Omental fat pad (tissue), 4 donors: ENCODE data around the gene ARHGAP12. TPM values are rescaled to one million over a fixed set of nuclear protein-coding genes. Genes with fewer than 3 reads are reported as not detected.
"Not testable (repeated sequence)": the region's sequence is repeated elsewhere in the genome, so short reads cannot be mapped to it uniquely, and the experiment has no call there.

ENCODE experiments used
- ATAC-seq: fragments of 150-250 bp; one replicate; pipeline ENCODE4 v1.9.1; 2016; ENCODE audit warnings: mild to moderate bottlenecking, moderate library complexity; ENCODE audit not compliant: low FRiP score
- DNase-seq: peaks from one replicate; pipeline ENCODE4 v3.0.0-alpha.2; 2019; ENCODE audit warnings: low spot score
- CTCF ChIP-seq, 3 donors: fragments of 450-650 bp; IDR thresholded peaks; one replicate each; pipeline ENCODE4 v1.5.1; 2016 to 2017; ENCODE audit warnings: antibody characterized with exemption in 3 of 3, mild to moderate bottlenecking in 3 of 3, moderate library complexity in 2 of 3
- total RNA-seq, 4 donors: library from RNA; depleted of rRNA; stranded (reverse); fragments of >200 nt; gene quantifications; one replicate each; pipeline ENCODE4 v1.1.0, GENCODE V29; 2016

The ARHGAP12 gene
- total RNA-seq, result 10 to 100 TPM; 20.4 to 47.4 (median 33.1) TPM

DNA sequence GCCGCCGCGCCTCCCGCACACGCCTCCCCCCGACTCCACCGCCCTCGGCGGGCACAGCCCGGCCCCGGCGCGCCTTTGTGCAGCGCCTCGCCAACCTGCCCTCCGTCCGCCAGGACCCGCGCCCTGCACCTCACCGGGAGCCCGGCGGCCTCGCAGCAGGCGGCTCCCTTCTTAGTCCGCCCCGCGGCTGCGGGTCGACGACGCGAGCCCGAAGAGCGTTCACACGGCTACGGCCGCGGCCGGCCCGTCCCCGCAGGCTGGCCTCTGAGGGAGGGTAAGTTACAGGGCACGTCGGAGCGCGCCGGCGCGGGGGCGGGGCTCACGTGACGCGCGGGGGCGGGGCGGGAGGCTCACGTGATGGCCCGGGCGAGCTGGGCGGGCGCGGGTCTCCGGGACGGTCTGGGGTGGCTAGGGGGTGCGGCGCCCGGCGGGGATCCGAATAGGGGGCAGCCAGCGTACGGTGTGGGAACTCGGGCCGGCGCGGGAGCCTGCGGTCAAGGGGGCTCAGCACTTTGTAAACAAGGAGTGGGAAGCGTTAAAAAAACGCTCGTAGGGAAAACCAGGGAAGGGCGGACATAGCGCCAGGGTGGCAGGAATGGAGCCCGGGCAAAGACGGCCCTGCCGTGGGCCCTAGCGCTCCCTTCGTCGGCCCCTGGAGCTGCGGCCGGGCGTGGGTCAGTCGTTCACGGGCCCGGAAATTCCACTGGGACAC, at the start of gene ARHGAP12:
ARHGAP12 (minus strand) TSS at position 283 of the 712 bp plus-strand sequence. CDS start 19,976 bp downstream, outside the sequence.
- ATAC-seq (peak; percentile 89), DNase-seq (peak; percentile 86)
- TF ChIP-seq CTCF (IDR thresholded peaks at IDR 0.05), result no peak

DNA sequence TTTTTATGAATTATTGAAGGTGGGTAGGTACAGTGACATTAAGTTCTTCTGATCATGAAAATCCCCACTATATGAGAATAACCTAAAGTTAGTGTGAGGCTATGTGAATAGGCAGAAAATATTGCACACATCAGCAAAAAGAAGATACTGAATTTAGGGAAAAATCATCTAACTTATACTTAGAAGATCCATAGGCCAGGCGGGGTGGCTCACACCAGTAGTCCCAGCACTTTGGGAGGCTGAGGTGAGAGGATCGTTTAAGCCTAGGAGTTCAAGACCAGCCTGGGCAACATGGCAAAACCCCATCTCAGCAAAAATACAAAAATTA, 49.5 kb upstream of the ARHGAP12 start:
- no peak for ATAC-seq
- no peak for TF ChIP-seq CTCF (IDR thresholded peaks at IDR 0.05)

GRCh38 chr10:31977440-31978155, 49.0 kb upstream of the ARHGAP12 start:
- DNase-seq (no peak), ATAC-seq (no peak)

More for the DNA sequence above, 49.5 kb upstream of the ARHGAP12 start:
- DNase-seq, result no peak

DNA sequence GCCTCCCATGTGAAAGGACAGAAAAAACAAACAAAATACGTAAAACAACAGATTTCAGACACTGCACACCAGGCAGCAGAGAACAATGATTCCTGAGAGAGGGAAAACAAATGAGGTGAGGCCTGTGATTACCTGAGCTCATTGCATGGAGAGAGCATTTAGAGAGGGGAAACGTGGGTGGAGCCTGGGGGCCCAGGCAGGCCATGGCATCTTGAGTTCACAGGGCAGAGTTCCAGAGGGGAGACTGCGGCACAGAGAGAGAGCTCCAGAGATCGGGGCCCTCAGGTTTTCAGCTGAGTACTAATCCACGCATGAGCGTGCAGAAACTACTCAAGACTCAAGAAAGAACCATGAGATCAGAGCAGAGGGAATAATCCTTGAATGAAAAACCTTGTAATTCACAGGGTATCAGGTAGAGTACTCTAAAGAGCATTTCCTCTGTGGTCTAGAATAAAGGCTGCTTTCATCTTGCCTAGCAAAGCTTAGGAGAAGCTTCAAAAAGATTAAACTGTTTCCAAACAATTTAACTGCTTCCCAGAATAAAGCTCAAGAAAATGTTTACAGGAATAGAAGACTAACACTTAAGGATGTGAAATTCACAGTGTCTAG, 46.6 kb upstream of the ARHGAP12 start:
- DNase-seq, result no peak
- ATAC-seq, result no peak
- TF ChIP-seq CTCF (IDR thresholded peaks at IDR 0.05), result no peak

More at GRCh38 chr10:31977440-31978155, 49.0 kb upstream of the ARHGAP12 start:
- TF ChIP-seq CTCF (IDR thresholded peaks at IDR 0.05), result no peak

DNA sequence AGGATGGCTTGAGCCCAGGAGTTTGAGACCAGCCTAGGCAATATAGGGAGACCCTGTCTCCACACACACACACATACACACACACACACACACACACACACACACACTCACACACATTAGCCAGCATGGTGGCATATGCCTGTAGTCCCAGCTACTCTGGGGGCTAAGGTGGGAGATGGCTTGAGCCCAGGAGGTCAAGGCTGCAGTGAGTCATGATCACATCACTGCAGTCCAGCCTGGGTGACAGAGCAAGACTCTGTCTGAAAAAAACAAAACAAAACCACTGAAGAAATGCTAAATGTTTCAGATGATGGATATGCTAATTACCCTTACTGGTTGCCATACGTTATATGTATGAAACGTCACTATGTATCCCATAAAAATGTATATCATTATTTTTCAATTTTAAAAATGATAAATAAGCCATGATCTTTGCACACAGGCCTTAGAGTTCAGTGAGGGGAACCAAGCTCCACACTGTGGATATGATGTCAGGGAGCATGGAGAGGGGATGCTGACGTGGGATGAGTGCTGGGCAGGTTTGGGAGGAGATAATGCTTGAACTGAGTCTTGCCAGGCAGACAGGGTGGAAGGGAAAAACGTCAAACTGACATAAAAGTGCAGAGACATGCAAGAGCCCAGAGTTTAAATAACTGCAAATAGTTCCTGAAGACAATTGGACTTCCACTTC, 45.9 kb upstream of the ARHGAP12 start:
- DNase-seq (no peak), ATAC-seq (no peak)
- no peak for TF ChIP-seq CTCF (IDR thresholded peaks at IDR 0.05)

DNA sequence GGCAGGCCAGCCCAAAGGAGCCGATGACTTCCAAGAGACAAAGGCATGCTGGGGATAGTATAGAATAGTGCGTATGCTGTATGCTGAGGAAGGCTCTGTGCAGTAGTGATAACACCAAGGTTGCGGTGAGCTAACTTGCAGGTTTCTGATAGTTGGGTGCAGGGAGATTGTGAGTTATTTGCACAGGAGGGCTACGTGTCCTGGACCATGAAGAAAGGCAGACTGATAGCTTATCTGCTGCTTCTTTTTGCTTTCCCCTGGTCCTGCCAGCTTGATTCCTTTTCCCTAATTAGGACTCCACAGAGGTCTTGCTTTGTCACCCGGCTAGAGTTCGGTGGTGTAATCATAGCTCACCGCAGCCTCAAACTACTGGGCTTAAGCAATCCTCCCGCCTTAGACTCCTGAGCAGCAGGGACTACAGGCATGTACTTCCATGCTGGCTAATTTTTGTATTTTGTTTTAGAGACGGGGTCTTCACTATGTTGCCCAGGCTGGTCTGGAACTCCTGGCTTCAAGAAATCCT, 43.9 kb upstream of the ARHGAP12 start:
- DNase-seq (no peak), ATAC-seq (no peak)
- no peak for TF ChIP-seq CTCF (IDR thresholded peaks at IDR 0.05)

GRCh38 chr10:31969847-31970246, 41.2 kb upstream of the ARHGAP12 start:
- not testable (repeated sequence) for ATAC-seq

More at GRCh38 chr10:31969847-31970246, 41.2 kb upstream of the ARHGAP12 start:
- DNase-seq, result not testable (repeated sequence)
